Mesenteric fat pad (tissue), 1 donor: ENCODE data around the gene MRPL55. TPM values are rescaled to one million over a fixed set of nuclear protein-coding genes. Genes with fewer than 3 reads are reported as not detected.
A peak's percentile ranks its signal among the peaks of the same experiment; 100 is the strongest.
"Not testable (repeated sequence)": the region's sequence is repeated elsewhere in the genome, so short reads cannot be mapped to it uniquely, and the experiment has no call there.

Source experiments
- DNase-seq: peaks from one replicate; pipeline ENCODE4 v3.0.0-alpha.2; 2020; ENCODE audit warnings: low spot score
- total RNA-seq: library from RNA; stranded (reverse); fragmentation: NEBNext Ultra II Directional; extraction: Animal tissue kit (Norgen Biotek cat#: 25700); gene quantifications from one replicate; pipeline ENCODE4 v1.2.1, GENCODE V29; 2021
- donor health status: DM: yes; HTN: yes; CAD: no.

The MRPL55 gene
- total RNA-seq, 1 donor from 2014 or later: 38.9 TPM

DNA sequence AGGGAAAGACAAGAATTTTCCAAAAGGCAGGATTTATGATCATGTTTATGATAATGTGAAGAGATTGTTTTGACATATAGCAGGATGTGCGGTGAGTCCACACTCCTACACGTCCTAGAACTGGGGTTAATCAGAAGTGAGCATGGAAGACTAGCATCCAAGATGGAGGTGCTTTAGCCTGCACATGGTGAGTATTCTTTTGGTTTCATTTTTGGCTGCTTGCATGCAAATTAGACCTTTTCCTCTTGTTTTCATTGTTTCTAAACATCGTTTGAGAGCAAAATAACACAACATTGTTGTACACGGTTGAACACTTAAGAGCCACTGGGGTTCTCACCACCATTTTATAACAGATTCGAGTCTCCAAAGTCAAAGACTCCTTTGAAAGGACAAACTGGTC, 16.1 kb upstream of the MRPL55 start:
- DNase-seq: no peak

DNA sequence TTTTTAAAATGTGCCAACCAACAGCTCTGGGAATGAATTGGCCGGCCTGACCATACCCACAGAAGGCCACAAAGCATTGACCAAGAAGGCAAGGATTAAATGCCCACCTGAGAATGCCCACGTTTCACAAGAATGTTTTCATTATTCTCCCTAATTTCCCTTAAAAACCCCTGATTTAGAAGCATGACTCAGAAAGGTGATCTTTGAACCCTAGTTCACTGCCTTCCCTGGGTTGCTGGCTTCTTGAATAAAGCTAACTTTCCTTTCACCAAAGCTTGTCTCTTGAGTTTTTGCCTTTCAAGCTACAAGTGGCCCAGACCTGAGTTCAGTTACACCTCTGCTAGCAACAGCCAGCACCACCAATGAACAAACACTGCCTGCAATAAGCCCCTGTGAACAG, 14.4 kb upstream of the MRPL55 start:
- DNase-seq: peak; percentile 1

DNA sequence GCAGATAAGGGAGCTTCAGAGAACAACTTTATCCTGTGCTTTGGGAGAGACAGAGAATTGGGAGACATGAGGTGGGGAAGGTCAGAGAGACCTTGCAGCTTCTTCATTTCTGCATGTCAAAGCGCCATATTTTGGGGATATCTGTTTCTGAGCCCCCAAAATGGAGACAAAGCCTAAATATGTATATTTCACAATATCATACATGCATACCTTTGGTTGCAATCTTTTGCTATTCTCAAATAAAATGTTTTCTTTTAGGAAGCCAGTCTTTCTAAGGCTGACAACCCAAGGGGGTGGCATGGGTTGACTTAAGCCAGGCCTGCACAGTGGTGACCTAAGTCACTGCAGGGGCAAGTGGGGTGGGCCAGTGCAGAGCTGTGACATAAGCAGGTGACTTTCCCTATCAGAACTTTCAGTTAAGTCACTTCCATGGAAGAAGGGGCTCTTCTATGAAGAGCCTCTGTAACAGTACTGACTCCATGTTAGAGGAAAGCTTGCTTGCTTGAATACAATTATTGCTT, 13.9 kb upstream of the MRPL55 start:
- peak; percentile 11 for DNase-seq

DNA sequence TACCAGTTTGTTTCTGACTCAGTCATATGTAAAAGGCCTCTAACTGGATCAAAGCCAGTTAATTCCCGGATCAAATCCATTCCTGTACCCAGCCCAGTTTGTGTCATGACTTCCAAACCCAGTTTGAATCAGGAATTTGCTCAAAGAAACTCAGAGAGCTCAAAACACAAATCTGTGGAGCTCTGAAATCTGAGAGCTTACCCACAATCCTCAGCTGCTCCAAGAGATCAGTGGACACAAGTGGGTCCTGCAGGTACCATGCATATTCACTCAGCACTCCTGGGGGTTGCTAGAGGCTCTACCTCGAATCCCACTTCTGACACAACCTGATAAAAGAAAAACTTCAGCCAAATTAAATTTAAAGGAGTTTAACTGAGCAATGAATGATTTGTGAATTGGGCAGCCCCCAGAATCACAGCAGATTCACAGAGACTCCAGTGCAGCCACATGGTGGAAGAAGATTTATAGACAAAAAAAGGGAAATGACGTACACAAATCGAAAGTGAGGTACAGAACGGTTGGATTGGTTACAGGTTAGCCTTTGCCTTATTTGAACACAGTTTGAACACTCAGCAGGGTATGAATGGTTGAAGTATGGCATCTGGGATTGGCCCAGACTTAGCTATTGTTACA, 11.9 kb upstream of the MRPL55 start:
- peak; percentile 24 for DNase-seq

DNA sequence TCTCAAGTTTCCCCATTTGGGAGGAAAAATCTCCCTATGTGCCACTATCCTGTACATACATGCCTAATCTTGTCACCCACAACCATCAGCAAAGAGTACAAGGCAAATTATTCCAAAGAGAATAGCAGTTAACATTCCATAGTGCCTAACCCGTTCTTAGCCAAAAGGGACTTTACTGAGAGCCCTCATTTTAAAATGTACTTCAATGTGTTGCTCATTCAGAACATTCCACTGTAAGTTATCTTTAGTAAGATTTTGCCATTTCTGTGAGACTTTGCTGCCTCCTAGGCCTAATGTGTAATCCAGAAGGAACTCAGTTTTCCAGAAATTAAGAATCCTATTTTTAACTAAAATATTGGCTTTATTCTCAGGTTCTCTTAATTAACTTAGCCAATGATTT, 11.3 kb upstream of the MRPL55 start:
- DNase-seq: no peak

DNA sequence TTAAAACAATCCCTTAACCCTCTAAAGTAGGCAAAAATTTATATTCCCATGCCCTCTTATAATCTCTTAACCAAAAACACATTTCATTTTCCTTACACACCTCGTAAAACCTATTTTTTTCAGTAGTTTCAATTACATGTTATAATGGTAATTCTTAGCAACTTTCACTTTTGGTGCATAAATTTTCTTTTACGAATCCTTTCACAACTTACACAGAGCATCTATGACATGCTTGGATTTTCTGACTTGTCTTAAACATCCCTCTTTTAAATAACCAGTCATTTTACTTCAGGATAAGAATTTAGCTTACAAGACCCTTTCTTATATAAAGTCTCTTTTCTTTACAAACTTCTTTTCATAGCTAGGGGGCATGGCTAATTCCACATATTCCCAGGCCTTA, 8.9 kb upstream of the MRPL55 start:
- DNase-seq: no peak

DNA sequence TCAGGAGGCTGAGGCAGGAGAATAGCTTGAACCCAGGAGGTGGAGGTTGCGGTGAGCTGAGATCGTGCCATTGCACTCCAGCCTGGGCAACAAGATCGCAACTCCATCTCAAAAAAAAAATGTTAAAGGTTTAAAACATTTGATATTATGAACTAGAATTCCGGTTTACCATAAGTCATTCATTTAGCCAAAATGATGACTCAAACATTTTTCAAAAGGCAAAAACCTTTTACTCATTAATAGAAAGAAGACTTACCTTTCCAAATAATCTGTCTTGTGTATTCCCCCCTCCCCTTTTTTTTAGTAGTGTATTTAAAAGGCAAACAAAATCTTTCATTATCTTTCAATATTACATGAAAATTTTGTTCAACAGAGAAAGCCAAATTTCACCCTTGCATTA, 8.2 kb upstream of the MRPL55 start:
- DNase-seq: no peak

DNA sequence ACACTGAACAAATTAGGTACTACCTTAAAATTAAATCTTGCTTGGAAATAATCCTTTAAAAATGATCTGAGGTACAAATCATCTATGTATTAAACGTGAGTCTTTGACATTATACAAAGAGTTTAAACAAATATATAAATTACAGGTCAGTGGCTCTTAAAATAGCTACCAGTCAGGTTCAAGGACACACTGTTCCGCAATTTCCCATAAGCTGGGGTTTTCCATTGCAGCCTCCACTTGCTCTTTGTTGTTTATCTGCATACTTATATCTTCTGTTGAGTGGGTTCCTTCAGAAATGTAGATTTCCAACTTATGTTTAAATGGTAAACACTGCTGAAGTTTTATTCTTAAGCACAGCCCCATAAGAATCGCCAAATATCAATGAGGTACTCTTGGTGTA, 5.7 kb upstream of the MRPL55 start:
- no peak for DNase-seq

DNA sequence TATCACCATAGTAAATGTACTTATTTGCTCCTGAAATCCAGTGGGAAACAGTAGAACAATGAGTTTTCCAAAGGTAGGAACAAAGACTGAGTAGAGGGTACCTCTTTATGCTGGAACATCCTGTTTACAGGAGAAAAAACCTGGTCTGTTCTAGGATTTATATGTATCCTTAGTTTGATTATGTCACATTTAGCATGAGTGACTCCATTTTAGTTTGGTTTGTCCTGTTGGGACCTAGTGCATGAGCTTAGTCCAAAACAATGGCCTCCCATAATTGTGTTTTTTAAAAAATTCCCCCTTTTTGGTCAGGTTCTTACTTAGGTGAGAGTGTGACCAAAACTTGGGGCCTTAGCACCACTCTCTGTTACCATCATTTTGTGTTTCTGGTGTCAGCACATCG, 3.5 kb upstream of the MRPL55 start:
- DNase-seq: no peak

DNA sequence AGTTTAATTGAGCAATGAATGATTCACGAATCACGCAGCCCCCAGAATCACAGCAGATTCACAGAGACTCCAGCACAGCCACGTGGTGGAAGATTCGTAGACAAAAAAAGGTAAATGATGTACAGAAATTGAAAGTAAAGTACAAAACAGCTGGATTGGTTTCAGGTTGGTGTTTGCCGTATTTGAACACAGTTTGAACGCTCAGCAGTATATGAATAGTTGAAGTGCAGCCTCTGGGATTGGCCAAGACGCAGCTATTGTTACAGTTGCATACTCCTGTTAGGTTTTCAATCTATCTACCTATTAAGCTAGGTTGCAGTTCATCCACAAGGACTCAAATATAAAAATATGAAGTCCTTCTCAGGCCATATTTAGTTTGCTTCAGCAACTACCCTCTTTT, 3.1 kb upstream of the MRPL55 start:
- no peak for DNase-seq

DNA sequence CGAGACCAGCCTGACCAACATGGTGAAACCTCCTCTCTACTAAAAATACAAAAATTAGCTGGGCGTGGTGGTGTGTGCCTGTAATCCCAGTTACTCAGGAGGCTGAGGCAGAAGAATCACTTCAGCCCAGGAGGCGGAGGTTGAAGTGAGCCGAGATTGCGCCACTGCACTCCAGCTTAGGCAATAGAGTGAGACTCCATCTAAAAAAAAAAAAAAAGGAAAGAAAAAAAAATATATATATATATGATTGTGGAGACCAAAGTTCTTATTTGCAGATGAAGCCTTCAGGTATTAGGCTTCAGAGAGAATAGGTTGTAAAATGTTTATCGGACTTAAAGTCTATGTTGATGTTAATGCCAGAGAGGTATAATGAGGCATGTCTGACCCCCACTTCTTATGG, 2.2 kb upstream of the MRPL55 start:
- not testable (repeated sequence) for DNase-seq

DNA sequence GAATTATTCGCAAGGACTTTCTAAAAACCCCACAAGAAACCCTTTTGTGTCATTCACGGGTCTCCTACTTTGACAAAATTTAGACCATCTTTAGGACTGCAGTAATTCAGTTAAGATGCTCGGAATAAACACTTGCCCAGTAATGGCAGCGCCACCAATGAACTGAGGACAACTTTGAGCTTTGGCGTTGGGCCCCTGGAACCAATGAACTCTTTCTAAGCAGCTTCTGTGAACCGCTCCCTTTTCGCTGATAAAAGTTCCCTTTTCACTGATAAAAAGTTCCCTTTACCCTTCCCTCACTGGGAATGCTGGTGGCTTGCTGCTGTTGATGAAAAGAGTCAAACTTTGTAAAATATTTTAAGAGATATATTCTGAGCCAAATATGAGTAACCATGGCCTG, 1.5 kb upstream of the MRPL55 start:
- DNase-seq: no peak

DNA sequence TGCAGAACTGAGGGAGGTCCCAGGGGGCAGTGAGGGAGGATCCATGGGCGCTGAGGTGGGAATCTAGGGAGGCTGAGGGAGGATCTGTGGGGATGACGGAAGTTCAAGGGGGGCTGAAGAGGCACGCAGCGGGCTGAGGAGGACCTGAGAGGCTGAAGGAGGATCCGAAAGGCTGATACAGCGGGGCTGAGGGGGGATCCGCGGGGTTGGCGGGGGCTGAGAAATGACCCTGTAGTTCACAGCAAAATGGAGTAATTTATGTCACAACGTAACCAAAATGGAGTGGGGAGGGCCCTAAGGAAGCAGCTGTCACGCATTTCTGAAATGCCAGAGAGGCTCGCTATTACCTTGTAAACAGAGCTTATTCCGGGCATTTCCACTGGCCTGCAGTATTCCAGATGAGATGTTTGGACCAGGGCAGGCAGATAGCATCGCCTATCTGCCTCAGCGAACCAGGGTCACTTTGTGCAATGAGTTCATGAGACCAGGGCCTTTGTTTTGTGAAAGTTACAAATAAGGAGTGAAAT, 926 bp upstream of the MRPL55 start:
- DNase-seq: peak; percentile 45

DNA sequence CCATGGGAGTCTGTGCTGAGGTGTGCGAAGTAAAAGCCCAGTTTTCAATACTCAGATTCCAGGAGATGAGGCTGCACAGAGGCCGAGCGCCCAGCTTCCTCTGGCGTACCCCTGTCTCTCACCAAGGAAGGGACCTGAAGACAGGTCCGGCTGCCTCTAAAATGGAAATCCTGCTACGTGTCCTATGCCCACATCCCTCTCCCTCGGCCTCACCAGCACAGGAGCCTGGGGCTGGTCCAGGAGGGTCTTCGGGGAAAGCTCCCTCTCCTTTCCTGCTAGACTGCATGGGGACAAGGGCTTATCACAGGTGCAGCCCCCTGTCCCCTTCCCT, 392 bp downstream of the MRPL55 start:
- DNase-seq: no peak

DNA sequence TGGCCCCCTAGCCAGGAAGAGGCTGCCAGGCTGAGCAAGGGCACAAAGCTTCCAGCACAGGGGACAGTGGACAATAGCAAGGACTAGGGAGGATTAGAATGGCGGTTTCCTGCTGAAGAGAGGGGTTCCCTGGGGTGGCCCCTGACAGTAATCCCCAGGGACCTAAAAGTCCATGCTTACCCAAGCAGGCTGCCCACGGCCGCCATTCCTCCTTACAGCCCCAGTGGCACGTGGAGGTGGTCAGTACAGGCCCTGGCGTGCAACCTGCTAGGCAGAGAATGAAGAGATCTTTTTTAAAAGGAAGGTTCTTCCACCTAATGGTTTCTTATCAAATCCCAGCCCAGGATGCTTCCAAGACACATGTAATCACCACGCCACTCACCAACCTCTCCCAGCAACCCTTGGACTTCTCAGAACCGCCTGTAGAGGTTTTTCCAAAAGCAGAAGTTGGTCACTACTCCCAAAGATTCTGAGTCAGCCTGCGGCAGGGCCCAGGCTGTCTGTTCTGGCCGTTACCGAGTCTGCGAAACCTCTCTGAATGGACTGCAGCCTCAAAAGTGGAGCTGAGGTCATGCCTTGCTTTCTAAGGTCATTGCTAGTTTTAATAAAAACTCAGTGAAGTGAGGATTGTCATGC, 926 bp downstream of the MRPL55 start:
- DNase-seq: peak; percentile 78

DNA sequence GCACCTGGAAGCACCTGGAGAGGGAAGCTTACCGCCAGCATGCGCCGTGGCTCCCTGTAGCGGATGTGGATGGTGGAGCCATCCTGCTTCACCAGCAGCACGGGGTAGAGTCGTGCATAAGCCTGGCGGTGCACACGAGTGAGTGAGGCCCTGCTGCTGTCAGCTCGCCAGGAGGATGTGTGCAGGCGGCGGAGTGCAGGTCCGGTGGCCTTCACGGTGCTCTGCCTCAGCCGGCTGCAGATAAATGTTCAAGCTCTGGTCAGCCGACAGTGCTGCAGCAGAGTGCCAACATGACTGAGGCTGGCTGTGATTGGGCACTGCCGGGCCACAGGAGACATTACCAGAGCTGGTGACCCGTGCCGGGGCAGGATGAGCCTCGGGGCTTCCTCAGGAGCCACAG, 1.5 kb downstream of the MRPL55 start:
- DNase-seq: peak; percentile 83

DNA sequence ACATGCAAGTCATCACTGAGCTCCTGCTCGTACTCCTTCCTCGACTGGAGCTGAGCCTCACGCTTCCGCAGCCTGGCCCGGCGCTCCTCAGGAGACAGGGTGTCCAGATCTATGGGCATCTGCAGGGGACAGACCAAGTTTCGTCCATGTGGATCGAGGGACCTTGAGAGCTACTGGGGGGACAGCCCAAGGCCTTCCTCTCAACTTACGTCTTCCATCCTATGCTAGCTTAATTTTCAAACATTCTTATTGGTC, 2.4 kb downstream of the MRPL55 start:
- no peak for DNase-seq

DNA sequence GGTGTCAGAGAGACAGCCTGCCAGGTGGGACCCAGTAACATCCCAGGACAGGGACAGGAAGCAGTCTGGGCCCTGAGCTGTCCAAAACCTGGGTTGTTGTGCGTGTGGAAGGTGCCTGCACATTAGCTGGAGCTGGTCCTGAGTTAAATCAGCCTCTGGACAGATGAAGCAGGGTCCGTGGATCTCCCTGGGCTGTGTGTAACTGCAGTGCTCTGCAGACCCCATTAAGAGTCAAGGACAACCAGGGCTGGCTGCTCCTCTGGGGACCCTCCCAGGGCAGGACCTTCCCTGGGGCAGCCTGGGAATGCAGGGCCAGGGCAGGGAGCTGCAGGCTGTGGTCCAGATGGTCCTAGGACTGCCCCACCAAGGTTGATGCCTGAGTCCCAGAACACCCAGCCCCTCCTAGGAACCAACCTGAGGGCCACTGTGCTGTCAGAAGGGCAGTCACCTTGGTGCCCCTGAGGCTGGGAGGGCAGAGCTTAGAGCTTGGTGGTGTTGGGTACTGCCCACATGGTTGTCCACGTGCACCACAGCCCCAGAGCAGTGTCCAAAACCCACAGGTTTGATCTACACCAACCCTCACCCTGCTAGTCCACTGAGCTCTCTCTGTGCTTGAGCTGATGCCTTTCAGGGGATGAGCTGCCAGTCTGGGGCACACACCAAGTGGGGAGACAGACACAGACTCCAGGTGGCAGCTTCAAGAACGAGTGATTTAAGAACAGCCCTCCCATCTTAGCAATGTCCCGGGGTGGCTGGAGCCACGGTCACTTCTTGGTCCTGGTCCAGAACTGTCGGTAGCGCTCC, 2.9 kb downstream of the MRPL55 start:
- peak; percentile 87 for DNase-seq

DNA sequence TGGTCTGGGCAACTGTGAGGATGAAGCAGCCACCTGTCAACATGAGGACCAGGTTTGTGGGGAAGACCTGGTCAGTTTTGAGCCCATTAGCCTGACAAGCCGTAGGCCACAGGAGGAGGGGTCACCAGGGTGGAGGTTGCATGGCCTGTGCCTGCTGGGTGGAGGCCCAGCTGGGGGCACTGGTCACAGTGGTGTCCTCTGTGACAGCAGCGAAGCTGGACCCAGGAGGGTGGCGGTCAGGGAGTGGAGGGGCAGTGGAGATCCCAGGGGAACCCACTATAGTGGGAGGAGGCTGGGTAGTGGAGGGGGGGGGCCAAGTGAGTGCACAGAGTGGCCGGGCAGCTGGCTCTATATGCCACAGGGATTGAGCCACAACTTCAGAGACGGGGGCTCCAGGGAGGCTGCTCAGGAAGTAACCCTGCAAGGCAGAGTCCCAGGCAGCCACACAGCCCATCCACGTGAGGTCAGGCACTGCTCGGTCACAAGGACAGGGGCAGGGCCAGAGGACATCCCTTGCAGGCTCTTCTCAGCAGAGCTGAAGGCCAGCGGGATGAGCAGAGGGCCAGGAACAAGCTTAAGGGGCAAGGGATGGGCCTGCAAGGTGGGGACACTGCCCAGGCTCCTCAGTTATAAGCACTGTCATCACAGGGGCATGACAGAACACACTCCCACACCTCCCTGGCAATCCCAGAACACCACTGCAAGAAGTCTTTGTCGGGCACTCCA, 3.7 kb downstream of the MRPL55 start:
- peak; percentile 81 for DNase-seq

DNA sequence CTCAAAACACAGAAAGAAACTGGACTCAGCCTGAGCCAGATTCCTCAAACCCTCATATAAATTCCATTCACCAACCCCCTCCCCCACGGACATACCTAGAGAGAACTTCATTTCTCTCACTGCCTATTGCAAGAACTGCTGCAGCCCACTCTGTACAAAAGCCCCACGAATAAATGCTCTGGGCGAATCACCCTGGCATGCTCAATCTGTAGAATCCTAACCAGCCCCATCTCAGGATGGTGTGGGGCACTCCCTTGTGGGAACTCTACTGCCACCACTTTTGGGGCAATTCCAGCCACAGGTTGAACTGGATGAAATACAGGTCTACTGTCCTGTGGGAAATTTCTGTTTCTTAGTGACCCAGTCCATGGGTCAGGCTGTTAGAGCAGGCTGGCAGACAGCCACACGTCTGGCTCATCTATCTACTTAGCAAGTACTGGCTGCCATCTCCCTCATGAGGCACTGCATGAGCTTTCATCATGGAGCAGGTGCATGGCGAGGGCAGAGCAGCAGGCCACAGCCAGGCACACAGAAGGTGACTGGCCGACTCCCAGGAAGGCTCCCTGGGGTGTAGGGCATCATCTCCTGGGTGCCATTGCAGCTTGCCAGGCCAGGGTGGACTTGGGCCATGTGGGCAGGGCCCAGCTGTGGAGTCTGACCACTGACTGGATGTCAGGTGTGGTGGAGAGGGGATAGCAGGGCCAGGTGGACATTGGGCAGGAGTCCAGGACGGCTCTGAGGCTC, 4.4 kb downstream of the MRPL55 start:
- DNase-seq: peak; percentile 18
